Neural cell (in vitro differentiated cells): ENCODE data around the gene ROBO1. TPM values are rescaled to one million over a fixed set of nuclear protein-coding genes. Genes with fewer than 3 reads are reported as not detected.

Experiments used
- H2AFZ ChIP-seq: fragments of 200-600, 300-800 bp; sonication (generic), shearing (Covaris generic); 2 replicates; pipeline ENCODE4 v1.6.0; 2014; ENCODE audit warnings: low read depth, mild to moderate bottlenecking, antibody characterized with exemption, low read length, moderate library complexity
- H3F3A ChIP-seq: fragments of 200-600 bp; shearing (Covaris generic); 2 replicates; pipeline ENCODE4 v1.6.1; 2016; ENCODE audit warnings: mild to moderate bottlenecking, moderate library complexity, mixed read lengths, antibody characterized with exemption, low read length; ENCODE audit not compliant: insufficient read depth, poor library complexity, severe bottlenecking
- H3K27ac ChIP-seq: fragments of 200-600, 300-800 bp; sonication (generic), shearing (Covaris generic); 2 replicates; pipeline ENCODE4 v1.5.1; 2014; ENCODE audit warnings: mild to moderate bottlenecking, low read length, moderate library complexity
- H3K27me3 ChIP-seq: fragments of 300-800, 200-600 bp; sonication (generic), shearing (Covaris generic); 2 replicates; pipeline ENCODE4 v1.6.0; 2014; ENCODE audit warnings: mild to moderate bottlenecking, low read depth, low read length, moderate library complexity; ENCODE audit not compliant: insufficient read depth
- H3K36me3 ChIP-seq: fragments of 300-800, 200-600 bp; sonication (generic), shearing (Covaris generic); 2 replicates; pipeline ENCODE4 v1.5.1; 2014; ENCODE audit warnings: mild to moderate bottlenecking, antibody characterized with exemption, low read length, moderate library complexity; ENCODE audit not compliant: insufficient read depth
- H3K4me2 ChIP-seq: fragments of 300-800, 200-600 bp; sonication (generic), shearing (Covaris generic); 2 replicates; pipeline ENCODE4 v1.6.0; 2014; ENCODE audit warnings: mild to moderate bottlenecking, low read length
- H3K4me3 ChIP-seq: fragments of 300-800, 200-600 bp; sonication (generic), shearing (Covaris generic); 2 replicates; pipeline ENCODE4 v1.5.1; 2014; ENCODE audit warnings: mild to moderate bottlenecking, low read length, moderate library complexity
- H3K79me2 ChIP-seq: fragments of 200-600 bp; shearing (Covaris generic); replicated peaks from 2 replicates; pipeline ENCODE4 v1.6.0; 2014; ENCODE audit warnings: mild to moderate bottlenecking, low read length, moderate library complexity; ENCODE audit not compliant: insufficient read depth
- H3K9ac ChIP-seq: fragments of 300-800, 200-600 bp; sonication (generic), shearing (Covaris generic); 2 replicates; pipeline ENCODE4 v1.6.1; 2016; ENCODE audit warnings: mild to moderate bottlenecking, low read length, mixed read lengths
- H3K9me2 ChIP-seq: fragments of 200-600 bp; shearing (Covaris generic); 2 replicates; pipeline ENCODE4 v1.6.1; 2016; ENCODE audit warnings: mild to moderate bottlenecking, low read length, mixed read lengths; ENCODE audit not compliant: insufficient read depth
- H3K9me3 ChIP-seq: fragments of 200-600, 300-800 bp; sonication (generic), shearing (Covaris generic); 2 replicates; pipeline ENCODE4 v1.6.1; 2016; ENCODE audit warnings: mild to moderate bottlenecking, mixed run types, low read length, moderate library complexity, mixed read lengths
- H4K20me1 ChIP-seq: fragments of 200-600 bp; shearing (Covaris generic); 2 replicates; pipeline ENCODE4 v1.6.1; 2016; ENCODE audit warnings: mild to moderate bottlenecking, mixed run types; ENCODE audit not compliant: insufficient read depth
- EP300 ChIP-seq: fragments of 450-650 bp; conservative IDR thresholded peaks from 2 replicates; pipeline ENCODE4 v1.6.1; 2014; ENCODE audit warnings: antibody characterized with exemption, mild to moderate bottlenecking, moderate library complexity; ENCODE audit not compliant: poor library complexity, severe bottlenecking
- EZH2 ChIP-seq: fragments of 200-600, 300-800 bp; shearing (Covaris generic), sonication (generic); IDR thresholded peaks from 2 replicates; pipeline ENCODE4 v1.6.1; 2014; ENCODE audit warnings: antibody characterized with exemption, low read length, borderline replicate concordance, mild to moderate bottlenecking; ENCODE audit not compliant: insufficient read depth, poor library complexity, severe bottlenecking
- MXI1 ChIP-seq: fragments of 450-650 bp; conservative IDR thresholded peaks from 2 replicates; pipeline ENCODE4 v1.6.1; 2014; ENCODE audit warnings: antibody characterized with exemption, mild to moderate bottlenecking; ENCODE audit not compliant: poor library complexity, severe bottlenecking
- POLR2AphosphoS5 ChIP-seq: IDR thresholded peaks from 2 replicates; pipeline ENCODE4 v1.6.1; 2012
- RAD21 ChIP-seq: fragments of 450-650 bp; conservative IDR thresholded peaks from 2 replicates; pipeline ENCODE4 v1.6.1; 2014; ENCODE audit warnings: antibody characterized with exemption, mild to moderate bottlenecking, moderate library complexity
- SMC3 ChIP-seq: fragments of 450-650 bp; conservative IDR thresholded peaks from 2 replicates; pipeline ENCODE4 v1.6.1; 2014; ENCODE audit warnings: antibody characterized with exemption, mild to moderate bottlenecking, moderate library complexity; ENCODE audit not compliant: poor library complexity
- TAF1 ChIP-seq: IDR thresholded peaks from 2 replicates; pipeline ENCODE4 v1.6.1; 2012; ENCODE audit warnings: low read depth
- polyA plus RNA-seq: library from polyadenylated mRNA; depleted of rRNA; stranded (reverse); fragments of >200 nt; gene quantifications from 2 replicates; pipeline ENCODE4 v1.2.3, GENCODE V29; 2014
- TF ChIP-seq, protein P1 (sequence below): fragments of 450-650 bp; IDR thresholded peaks from 2 replicates; pipeline ENCODE4 v1.5.1; 2014; ENCODE audit warnings: antibody characterized with exemption, mild to moderate bottlenecking, moderate library complexity; ENCODE audit not compliant: poor library complexity, severe bottlenecking
- TF ChIP-seq, protein P2 (sequence below): IDR thresholded peaks from 2 replicates; pipeline ENCODE4 v1.6.1; 2012; ENCODE audit warnings: borderline replicate concordance

The ROBO1 gene
- polyA plus RNA-seq, 1 donor from 2014 or later = 183 TPM

DNA sequence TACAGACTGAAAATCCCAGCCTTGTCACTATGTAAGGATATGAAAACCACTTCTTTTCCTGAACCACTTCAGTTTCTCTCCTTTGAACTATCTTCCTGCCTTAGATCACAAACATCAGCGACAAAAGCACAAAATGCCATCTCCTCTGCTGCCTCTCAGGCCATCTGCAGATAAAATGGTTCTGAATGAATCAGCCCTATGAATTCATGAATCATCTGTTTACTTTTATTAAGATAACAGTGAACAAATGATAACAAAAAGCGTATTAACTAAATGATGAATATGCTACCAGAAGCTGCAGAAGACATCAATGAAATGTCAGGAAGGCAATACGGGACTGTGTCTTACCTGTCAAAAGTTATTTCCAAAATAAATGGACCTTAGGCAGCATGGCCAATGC lies 928.1 kb downstream of the ROBO1 start:
- TF ChIP-seq, protein P1, sequence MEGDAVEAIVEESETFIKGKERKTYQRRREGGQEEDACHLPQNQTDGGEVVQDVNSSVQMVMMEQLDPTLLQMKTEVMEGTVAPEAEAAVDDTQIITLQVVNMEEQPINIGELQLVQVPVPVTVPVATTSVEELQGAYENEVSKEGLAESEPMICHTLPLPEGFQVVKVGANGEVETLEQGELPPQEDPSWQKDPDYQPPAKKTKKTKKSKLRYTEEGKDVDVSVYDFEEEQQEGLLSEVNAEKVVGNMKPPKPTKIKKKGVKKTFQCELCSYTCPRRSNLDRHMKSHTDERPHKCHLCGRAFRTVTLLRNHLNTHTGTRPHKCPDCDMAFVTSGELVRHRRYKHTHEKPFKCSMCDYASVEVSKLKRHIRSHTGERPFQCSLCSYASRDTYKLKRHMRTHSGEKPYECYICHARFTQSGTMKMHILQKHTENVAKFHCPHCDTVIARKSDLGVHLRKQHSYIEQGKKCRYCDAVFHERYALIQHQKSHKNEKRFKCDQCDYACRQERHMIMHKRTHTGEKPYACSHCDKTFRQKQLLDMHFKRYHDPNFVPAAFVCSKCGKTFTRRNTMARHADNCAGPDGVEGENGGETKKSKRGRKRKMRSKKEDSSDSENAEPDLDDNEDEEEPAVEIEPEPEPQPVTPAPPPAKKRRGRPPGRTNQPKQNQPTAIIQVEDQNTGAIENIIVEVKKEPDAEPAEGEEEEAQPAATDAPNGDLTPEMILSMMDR = no peak
- Histone ChIP-seq H2AFZ (no peak overlapping the region), H3K27me3 (no peaks in the 10 kb centered on the region), H3K9ac (no peak overlapping the region), H3K9me3 (no peaks in the 10 kb centered on the region), H3K4me2 (no peak overlapping the region), H4K20me1 (no peaks in the 10 kb centered on the region), H3K9me2 (no peaks in the 10 kb centered on the region), H3K27ac (no peak overlapping the region), H3F3A (no peaks in the 10 kb centered on the region), H3K79me2 (peaks cover 34% of the 10 kb centered on the region), H3K36me3 (no peaks in the 10 kb centered on the region), H3K4me3 (no peak overlapping the region)

DNA sequence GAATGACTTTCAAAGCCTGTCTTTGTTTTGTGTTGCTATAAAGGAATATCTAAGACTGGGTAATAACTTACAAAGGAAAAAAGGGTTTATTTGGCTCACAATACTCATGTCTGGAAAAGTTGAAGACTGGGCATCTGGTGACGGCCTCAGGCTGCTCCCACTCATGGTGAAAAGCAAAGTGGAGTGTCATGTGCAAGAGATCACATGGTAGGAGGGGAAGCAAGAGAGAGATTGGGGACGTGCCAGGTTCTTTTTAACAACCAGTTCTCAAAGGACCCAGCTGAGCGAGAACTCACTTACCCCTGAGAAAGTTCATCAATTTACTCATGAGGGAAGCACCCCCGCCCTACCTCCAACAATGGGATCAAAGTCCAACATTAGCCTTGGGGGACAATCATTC lies 929.4 kb downstream of the ROBO1 start:
- peaks cover 34% of the 10 kb centered on the region for H3K79me2 ChIP-seq

DNA sequence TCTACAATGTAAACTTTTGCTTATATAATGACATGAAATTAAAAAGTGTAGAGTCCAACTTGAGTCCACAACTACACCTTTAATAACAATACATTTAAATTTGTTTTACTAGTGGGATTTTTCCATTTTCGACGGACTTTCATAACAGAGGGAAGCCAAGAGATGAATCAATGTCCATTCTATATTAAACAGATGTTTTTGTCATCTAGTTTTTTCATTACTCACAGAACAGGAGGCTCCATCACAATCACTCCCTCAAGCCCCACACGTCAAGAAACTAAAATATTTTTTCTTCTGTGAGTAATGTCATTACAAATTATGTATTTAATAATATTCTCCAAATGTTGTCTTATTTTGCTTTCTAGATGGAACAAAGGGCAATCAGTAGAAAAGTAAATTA lies 932.9 kb downstream of the ROBO1 start:
- Histone ChIP-seq H3K9ac (no peak overlapping the region), H4K20me1 (no peaks in the 10 kb centered on the region), H3K4me3 (no peak overlapping the region), H2AFZ (no peak overlapping the region), H3K9me2 (no peaks in the 10 kb centered on the region), H3K79me2 (peaks cover 17% of the 10 kb centered on the region), H3K36me3 (no peaks in the 10 kb centered on the region), H3K27me3 (no peaks in the 10 kb centered on the region), H3F3A (no peaks in the 10 kb centered on the region), H3K4me2 (no peak overlapping the region), H3K27ac (no peak overlapping the region), H3K9me3 (no peaks in the 10 kb centered on the region)
- TF ChIP-seq, protein P1 = no peak
- TF ChIP-seq EP300 = no peak
- TF ChIP-seq POLR2AphosphoS5 = no peak
- TF ChIP-seq, protein P2, sequence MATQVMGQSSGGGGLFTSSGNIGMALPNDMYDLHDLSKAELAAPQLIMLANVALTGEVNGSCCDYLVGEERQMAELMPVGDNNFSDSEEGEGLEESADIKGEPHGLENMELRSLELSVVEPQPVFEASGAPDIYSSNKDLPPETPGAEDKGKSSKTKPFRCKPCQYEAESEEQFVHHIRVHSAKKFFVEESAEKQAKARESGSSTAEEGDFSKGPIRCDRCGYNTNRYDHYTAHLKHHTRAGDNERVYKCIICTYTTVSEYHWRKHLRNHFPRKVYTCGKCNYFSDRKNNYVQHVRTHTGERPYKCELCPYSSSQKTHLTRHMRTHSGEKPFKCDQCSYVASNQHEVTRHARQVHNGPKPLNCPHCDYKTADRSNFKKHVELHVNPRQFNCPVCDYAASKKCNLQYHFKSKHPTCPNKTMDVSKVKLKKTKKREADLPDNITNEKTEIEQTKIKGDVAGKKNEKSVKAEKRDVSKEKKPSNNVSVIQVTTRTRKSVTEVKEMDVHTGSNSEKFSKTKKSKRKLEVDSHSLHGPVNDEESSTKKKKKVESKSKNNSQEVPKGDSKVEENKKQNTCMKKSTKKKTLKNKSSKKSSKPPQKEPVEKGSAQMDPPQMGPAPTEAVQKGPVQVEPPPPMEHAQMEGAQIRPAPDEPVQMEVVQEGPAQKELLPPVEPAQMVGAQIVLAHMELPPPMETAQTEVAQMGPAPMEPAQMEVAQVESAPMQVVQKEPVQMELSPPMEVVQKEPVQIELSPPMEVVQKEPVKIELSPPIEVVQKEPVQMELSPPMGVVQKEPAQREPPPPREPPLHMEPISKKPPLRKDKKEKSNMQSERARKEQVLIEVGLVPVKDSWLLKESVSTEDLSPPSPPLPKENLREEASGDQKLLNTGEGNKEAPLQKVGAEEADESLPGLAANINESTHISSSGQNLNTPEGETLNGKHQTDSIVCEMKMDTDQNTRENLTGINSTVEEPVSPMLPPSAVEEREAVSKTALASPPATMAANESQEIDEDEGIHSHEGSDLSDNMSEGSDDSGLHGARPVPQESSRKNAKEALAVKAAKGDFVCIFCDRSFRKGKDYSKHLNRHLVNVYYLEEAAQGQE = no peak
- TF ChIP-seq MXI1 = no peak
- TF ChIP-seq RAD21 = no peak
- TF ChIP-seq EZH2 = no peak
- no peak for TF ChIP-seq TAF1
- no peak for TF ChIP-seq SMC3

More for the DNA sequence above, 929.4 kb downstream of the ROBO1 start:
- Histone ChIP-seq H3K36me3 (no peaks in the 10 kb centered on the region), H3K9me3 (no peaks in the 10 kb centered on the region), H3K4me3 (no peak overlapping the region), H3K27me3 (no peaks in the 10 kb centered on the region), H2AFZ (no peak overlapping the region), H3K9ac (no peak overlapping the region), H3K9me2 (no peaks in the 10 kb centered on the region), H3K4me2 (no peak overlapping the region), H3K27ac (no peak overlapping the region), H4K20me1 (no peaks in the 10 kb centered on the region), H3F3A (no peaks in the 10 kb centered on the region)
- TF ChIP-seq MXI1 (no peak), RAD21 (no peak)
